Progenitor cell of endocrine pancreas (in vitro differentiated cells): ENCODE results near the gene SOX13. TPM values are rescaled to one million over a fixed set of nuclear protein-coding genes. Genes with fewer than 3 reads are reported as not detected.
"Not testable (repeated sequence)": the region's sequence is repeated elsewhere in the genome, so short reads cannot be mapped to it uniquely, and the experiment has no call there.

Experiments
- DNase-seq: peaks from one replicate; pipeline ENCODE4 v3.0.0; 2021; ENCODE audit warnings: low spot score; ENCODE audit not compliant: unreplicated experiment
- H3K27ac Mint-ChIP-seq: 2 replicates; pipeline ENCODE4 v1.8.0; 2021; ENCODE audit warnings: mild to moderate bottlenecking, moderate library complexity, mixed read lengths
- H3K27me3 Mint-ChIP-seq: 2 replicates; pipeline ENCODE4 v1.8.0; 2021; ENCODE audit warnings: mixed read lengths
- H3K36me3 Mint-ChIP-seq: 2 replicates; pipeline ENCODE4 v1.8.0; 2022; ENCODE audit warnings: mixed read lengths; ENCODE audit not compliant: insufficient read depth
- H3K4me1 Mint-ChIP-seq: 2 replicates; pipeline ENCODE4 v1.8.0; 2021; ENCODE audit warnings: low read depth, mixed read lengths
- H3K4me3 Mint-ChIP-seq: 2 replicates; pipeline ENCODE4 v1.8.0; 2021; ENCODE audit warnings: low read depth, mild to moderate bottlenecking, moderate library complexity, mixed read lengths
- H3K9me3 Mint-ChIP-seq: 2 replicates; pipeline ENCODE4 v1.8.0; 2021; ENCODE audit warnings: low read depth, mixed read lengths
- total RNA-seq: library from RNA; stranded (reverse); gene quantifications from 2 replicates; pipeline ENCODE4 v1.2.1, GENCODE V29; 2021
- TF ChIP-seq, protein P1 (sequence below): fragments of 200-600 bp; sonication (generic); IDR thresholded peaks from one replicate; pipeline ENCODE4 v1.5.0; 2021; ENCODE audit warnings: antibody characterized with exemption, mild to moderate bottlenecking; ENCODE audit not compliant: unreplicated experiment

SOX13 gene
- total RNA-seq, 1 donor from 2014 or later = 61.6 TPM

DNA sequence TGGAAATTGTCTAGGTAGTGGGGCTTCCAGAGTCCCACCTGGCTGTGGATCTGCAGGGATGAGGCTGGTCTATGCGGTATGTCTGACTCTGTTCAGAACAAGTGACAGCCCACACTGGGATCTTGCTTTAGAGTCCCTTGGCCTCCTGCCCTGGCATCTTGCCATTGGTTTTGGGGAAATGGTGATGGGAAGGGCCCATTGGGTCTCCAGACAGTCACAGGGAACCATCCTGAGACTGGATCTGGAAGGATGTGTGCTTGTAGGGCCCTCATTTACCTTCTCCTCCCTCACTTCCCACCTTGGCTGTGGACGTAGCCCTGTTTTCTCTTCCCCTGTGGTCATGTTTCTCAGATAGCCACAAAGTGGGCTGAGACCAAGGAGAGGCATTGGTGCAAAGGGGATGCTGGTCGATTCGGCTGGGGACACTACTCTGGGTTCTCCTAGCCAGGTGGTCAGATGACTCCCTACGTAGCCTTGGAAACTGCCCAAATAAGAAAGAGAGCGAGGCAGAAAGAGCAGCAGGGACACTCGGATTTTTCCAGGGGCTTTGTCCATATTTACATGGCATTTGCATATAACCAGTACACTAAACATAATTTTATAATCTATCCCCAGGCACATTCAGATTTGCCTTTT is 15.1 kb downstream of the SOX13 start:
- Mint-ChIP-seq H3K36me3 (no peaks in the 10 kb centered on the region), H3K27ac (peak overlapping the region; percentile 78), H3K27me3 (no peaks in the 10 kb centered on the region), H3K4me1 (peaks cover 57% of the 10 kb centered on the region), H3K9me3 (no peaks in the 10 kb centered on the region), H3K4me3 (no peak overlapping the region)
- TF ChIP-seq, protein P1, sequence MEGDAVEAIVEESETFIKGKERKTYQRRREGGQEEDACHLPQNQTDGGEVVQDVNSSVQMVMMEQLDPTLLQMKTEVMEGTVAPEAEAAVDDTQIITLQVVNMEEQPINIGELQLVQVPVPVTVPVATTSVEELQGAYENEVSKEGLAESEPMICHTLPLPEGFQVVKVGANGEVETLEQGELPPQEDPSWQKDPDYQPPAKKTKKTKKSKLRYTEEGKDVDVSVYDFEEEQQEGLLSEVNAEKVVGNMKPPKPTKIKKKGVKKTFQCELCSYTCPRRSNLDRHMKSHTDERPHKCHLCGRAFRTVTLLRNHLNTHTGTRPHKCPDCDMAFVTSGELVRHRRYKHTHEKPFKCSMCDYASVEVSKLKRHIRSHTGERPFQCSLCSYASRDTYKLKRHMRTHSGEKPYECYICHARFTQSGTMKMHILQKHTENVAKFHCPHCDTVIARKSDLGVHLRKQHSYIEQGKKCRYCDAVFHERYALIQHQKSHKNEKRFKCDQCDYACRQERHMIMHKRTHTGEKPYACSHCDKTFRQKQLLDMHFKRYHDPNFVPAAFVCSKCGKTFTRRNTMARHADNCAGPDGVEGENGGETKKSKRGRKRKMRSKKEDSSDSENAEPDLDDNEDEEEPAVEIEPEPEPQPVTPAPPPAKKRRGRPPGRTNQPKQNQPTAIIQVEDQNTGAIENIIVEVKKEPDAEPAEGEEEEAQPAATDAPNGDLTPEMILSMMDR = no peak
- DNase-seq = no peak

DNA sequence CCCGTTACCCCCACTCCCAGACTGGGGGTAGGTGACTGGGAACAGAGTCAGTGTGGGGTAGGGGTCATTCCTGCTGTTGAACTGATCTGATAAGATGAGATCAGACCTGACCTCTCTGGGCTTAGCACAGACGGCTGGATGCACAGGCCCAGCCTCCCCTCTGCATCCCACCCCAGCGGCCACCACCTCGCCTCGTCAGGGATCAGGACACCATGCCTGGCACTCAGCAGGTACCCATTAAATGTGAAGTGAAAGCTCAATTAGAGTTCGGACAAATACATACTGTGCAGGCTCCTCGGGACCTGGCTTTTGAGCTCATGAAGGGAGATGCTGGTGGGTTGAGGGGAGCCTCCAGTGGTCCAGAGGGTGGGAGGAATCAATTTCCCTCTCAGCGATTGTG is 15.7 kb downstream of the SOX13 start:
- DNase-seq = no peak
- Mint-ChIP-seq H3K27me3 (no peaks in the 10 kb centered on the region), H3K9me3 (no peaks in the 10 kb centered on the region), H3K4me3 (no peak overlapping the region), H3K36me3 (no peaks in the 10 kb centered on the region), H3K4me1 (peaks cover 56% of the 10 kb centered on the region), H3K27ac (peak overlapping the region; percentile 46)
- TF ChIP-seq, protein P1 = no peak

DNA sequence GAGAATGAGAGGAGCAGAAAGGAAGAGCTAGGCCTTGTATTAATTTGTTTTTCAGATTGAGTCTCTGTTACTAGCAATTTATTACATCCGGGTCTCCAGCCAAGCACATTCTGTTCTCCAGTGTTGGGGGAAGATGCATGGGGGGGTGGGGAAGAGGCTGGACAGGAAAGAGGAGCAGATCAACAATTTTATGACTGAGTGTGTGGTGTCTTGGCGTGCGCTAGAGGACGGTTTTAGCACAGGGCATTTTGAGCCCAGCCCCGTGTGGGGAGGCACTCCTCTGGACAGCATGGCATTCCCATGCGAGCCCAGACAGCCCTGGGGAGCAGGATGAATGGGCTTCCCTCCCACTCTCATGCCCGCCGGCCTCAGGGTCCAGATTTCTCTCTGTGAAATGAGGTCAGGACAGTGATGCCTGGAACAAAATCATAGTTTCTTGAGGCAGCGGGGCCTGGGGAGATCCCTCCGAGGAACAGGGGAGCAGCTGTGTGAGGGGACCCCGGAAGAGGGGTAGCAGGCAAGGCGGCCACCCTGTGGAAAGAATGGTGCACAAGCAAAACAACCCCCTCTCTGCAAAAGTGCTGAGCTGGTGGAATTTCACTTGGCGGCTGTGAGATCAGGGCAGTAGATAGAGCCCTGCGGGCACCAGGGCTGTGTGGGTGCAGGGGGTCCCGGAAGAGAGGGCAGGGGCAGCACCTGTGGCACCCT is 16.3 kb downstream of the SOX13 start:
- DNase-seq = no peak
- no peaks in the 10 kb centered on the region for H3K9me3 Mint-ChIP-seq
- no peak overlapping the region for H3K4me3 Mint-ChIP-seq
- H3K36me3 Mint-ChIP-seq = no peaks in the 10 kb centered on the region
- H3K27ac Mint-ChIP-seq = peak overlapping the region; percentile 46
- TF ChIP-seq, protein P1 = no peak
- H3K27me3 Mint-ChIP-seq = no peaks in the 10 kb centered on the region
- peaks cover 56% of the 10 kb centered on the region for H3K4me1 Mint-ChIP-seq

- not testable (repeated sequence) for DNase-seq, H3K4me3 Mint-ChIP-seq, H3K36me3 Mint-ChIP-seq, H3K27me3 Mint-ChIP-seq, H3K9me3 Mint-ChIP-seq, H3K27ac Mint-ChIP-seq
- peaks cover 56% of the 10 kb centered on the region for H3K4me1 Mint-ChIP-seq
Measured at GRCh38 chr1:204090132-204090531, 17.2 kb downstream of the SOX13 start.

- DNase-seq = no peak
- H3K9me3 Mint-ChIP-seq = no peaks in the 10 kb centered on the region
- H3K4me3 Mint-ChIP-seq = no peak overlapping the region
- TF ChIP-seq, protein P1 = no peak
- H3K27me3 Mint-ChIP-seq = no peaks in the 10 kb centered on the region
- peaks cover 61% of the 10 kb centered on the region for H3K4me1 Mint-ChIP-seq
- H3K27ac Mint-ChIP-seq = peak overlapping the region; percentile 78
- H3K36me3 Mint-ChIP-seq = no peaks in the 10 kb centered on the region
Measured at GRCh38 chr1:204091066-204091465, 18.2 kb downstream of the SOX13 start.
